Heart left ventricle (tissue), 16 donors: Measurements from ENCODE around the gene TBC1D19. TPM values are rescaled to one million over a fixed set of nuclear protein-coding genes. Genes with fewer than 3 reads are reported as not detected.

Source experiments
- ATAC-seq, 4 donors: fragments of 200-7000 bp; cut with Tn5 transposase; one replicate each; pipeline ENCODE4 v1.9.1; 2020 to 2022; ENCODE audit warnings: moderate library complexity in 4 of 4, mild to moderate bottlenecking in 3 of 4, moderate number of reproducible peaks in 1 of 4
- DNase-seq, 5 donors: peaks; one replicate each; pipeline ENCODE4 v3.0.0-alpha.2; 2020
- H3K27ac ChIP-seq, 12 donors: fragments of 200-600 bp; sonication (generic) in 4 of 12; one replicate each; pipeline versions ENCODE4 v1.5.0 to v1.8.0; 2016 to 2022; ENCODE audit warnings: mild to moderate bottlenecking in 2 of 12
- H3K27me3 ChIP-seq, 9 donors: fragments of 200-600 bp; sonication (generic) in 2 of 9; one replicate each; pipeline versions ENCODE4 v1.5.1 to v1.8.0; 2016 to 2022; ENCODE audit warnings: mild to moderate bottlenecking in 3 of 9
- H3K36me3 ChIP-seq, 9 donors: fragments of 200-600 bp; sonication (generic) in 2 of 9; one replicate each; pipeline versions ENCODE4 v1.5.0 to v1.8.0; 2018 to 2022; ENCODE audit warnings: mild to moderate bottlenecking in 2 of 9
- H3K4me1 ChIP-seq, 12 donors: fragments of 200-600 bp; sonication (generic) in 4 of 12; one replicate each; pipeline versions ENCODE4 v1.5.0 to v1.8.0; 2016 to 2022; ENCODE audit warnings: mild to moderate bottlenecking in 3 of 12
- H3K4me3 ChIP-seq, 12 donors: fragments of 200-600 bp; sonication (generic) in 4 of 12; one replicate each; pipeline versions ENCODE4 v1.5.0 to v1.8.0; 2017 to 2022; ENCODE audit warnings: mild to moderate bottlenecking in 9 of 12, moderate library complexity in 4 of 12
- H3K9me3 ChIP-seq, 12 donors: fragments of 200-600 bp; sonication (generic) in 4 of 12; one replicate each; pipeline versions ENCODE4 v1.5.0 to v1.8.0; 2016 to 2022; ENCODE audit warnings: mild to moderate bottlenecking in 1 of 12
- POLR2A ChIP-seq, 2 donors: fragments of 450-650 bp; IDR thresholded peaks; one replicate each; pipeline ENCODE4 v1.6.1; 2017; ENCODE audit warnings: antibody characterized with exemption in 2 of 2, mild to moderate bottlenecking in 2 of 2, moderate library complexity in 2 of 2
- WGBS, 4 donors: extraction: QIAGEN DNeasy Blood & Tissue Kit in 2 of 4; methylation state at CpG; one replicate each; pipeline versions ENCODE4 v1.1.5 to v1.1.7; 2013 to 2018; 5-methylcytosine and 5-hydroxymethylcytosine counted together
- intact Hi-C, 10 donors: fragments of 100-400 bp; cut with DNase I; formaldehyde crosslinking; loops; one replicate each; pipeline versions ENCODE4 v1.11.1 to v1.14.2; 2022
- polyA plus RNA-seq, 2 donors: library from polyadenylated mRNA; stranded (reverse); fragments of 200-250 nt; gene quantifications; one replicate each; pipeline ENCODE4 v1.2.3, GENCODE V29; 2013
- total RNA-seq, 9 donors: library from RNA; depleted of rRNA in 2 of 9; stranded (reverse); fragments of >200 nt in 2 of 9; fragmentation: NEBNext Ultra II Directional in 3 of 9; extraction: Animal tissue kit (Norgen Biotek cat#: 25700) in 3 of 9; gene quantifications; one replicate each; pipeline versions ENCODE4 v1.1.0 to v1.2.4, GENCODE V29; 2016 to 2023
- TF ChIP-seq, protein P1 (sequence below), 12 donors: fragments of 200-600 bp; sonication (generic) in 4 of 12; IDR thresholded peaks; one replicate each; pipeline versions ENCODE4 v1.5.0 to v1.8.0; 2018 to 2022; ENCODE audit warnings: antibody characterized with exemption in 12 of 12, mild to moderate bottlenecking in 5 of 12
- donor health status: ischemic (EF 13 %, LVEDD 7.1; RV severe dilation, severe dysfunction).
- donor health status: healthy with polysubstance abuse.
- donor health status: DM: no; HTN: yes; CAD: no.
- donor health status: DM: no; HTN: no; CAD: no.
- donor health status: ischemic (EF 25% LVEDD 6.9; RV normal size, moderate dysfunction).
- donor health status: ischemic (EF 25% LVEDD 5.7; RV mildly dilated, moderate dysfunction).
- donor health status: healthy.
- donor health status: DM: yes; HTN: yes; CAD: no.
- donor health status: ischemic (EF 35%, LVEDD 5.7; RV mildly dilated, moderate dysfunction).
- donor health status: nonischemic (EF 11% LVEDD 7.7; RV severe dilation, severe dysfunction).
- donor health status: DM: yes; HTN: yes; CAD: no.
- donor health status: PGD.
- donor health status: ischemic (EF 29% LVEDD 5.4; RV normal size, mild dysfunction).
- donor health status: nonischemic (EF 23%, LVEDD 6.1; RV moderate dilation, normal function).

The TBC1D19 gene
- total and polyA plus RNA-seq, 11 donors = 1.7 to 10.9 (median 9.2) TPM

DNA sequence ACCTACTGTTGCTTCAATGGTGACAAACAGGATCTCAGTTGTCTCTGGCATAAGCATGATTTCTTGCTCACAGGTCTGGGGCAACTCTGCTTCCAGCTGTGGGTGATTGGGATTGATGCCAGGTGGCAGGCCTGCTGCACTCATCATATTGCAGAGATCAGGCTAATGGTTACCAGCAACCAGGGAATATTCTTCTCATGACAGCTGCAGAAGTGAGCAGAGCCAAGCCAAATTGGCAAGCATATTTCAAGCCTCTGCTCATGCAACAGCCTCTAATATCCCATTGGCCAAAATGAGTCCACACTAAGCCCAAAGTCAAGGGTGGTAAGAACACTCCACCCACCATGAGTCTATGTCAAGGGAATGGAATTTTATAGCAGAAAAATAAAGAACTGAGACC is 26.7 kb upstream of the TBC1D19 start:
- intact Hi-C loops = no loop called here
- peaks cover 0 to 28% (median 2%) of the 10 kb centered on the region in 12 donors for H3K9me3 ChIP-seq
- no peak overlapping the region for H3K4me3 ChIP-seq
- peak in 1 of 4 donors; percentile 65 for ATAC-seq
- H3K27ac ChIP-seq = no peak overlapping the region
- no peaks in the 10 kb centered on the region for H3K36me3 ChIP-seq
- DNase-seq = peak in 1 of 5 donors; percentile 27
- H3K4me1 ChIP-seq = no peaks in the 10 kb centered on the region
- no peak for TF ChIP-seq POLR2A (IDR thresholded peaks at IDR 0.05)
- TF ChIP-seq, protein P1, sequence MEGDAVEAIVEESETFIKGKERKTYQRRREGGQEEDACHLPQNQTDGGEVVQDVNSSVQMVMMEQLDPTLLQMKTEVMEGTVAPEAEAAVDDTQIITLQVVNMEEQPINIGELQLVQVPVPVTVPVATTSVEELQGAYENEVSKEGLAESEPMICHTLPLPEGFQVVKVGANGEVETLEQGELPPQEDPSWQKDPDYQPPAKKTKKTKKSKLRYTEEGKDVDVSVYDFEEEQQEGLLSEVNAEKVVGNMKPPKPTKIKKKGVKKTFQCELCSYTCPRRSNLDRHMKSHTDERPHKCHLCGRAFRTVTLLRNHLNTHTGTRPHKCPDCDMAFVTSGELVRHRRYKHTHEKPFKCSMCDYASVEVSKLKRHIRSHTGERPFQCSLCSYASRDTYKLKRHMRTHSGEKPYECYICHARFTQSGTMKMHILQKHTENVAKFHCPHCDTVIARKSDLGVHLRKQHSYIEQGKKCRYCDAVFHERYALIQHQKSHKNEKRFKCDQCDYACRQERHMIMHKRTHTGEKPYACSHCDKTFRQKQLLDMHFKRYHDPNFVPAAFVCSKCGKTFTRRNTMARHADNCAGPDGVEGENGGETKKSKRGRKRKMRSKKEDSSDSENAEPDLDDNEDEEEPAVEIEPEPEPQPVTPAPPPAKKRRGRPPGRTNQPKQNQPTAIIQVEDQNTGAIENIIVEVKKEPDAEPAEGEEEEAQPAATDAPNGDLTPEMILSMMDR (IDR thresholded peaks at IDR 0.05) = no peak
- no peaks in the 10 kb centered on the region for H3K27me3 ChIP-seq

DNA sequence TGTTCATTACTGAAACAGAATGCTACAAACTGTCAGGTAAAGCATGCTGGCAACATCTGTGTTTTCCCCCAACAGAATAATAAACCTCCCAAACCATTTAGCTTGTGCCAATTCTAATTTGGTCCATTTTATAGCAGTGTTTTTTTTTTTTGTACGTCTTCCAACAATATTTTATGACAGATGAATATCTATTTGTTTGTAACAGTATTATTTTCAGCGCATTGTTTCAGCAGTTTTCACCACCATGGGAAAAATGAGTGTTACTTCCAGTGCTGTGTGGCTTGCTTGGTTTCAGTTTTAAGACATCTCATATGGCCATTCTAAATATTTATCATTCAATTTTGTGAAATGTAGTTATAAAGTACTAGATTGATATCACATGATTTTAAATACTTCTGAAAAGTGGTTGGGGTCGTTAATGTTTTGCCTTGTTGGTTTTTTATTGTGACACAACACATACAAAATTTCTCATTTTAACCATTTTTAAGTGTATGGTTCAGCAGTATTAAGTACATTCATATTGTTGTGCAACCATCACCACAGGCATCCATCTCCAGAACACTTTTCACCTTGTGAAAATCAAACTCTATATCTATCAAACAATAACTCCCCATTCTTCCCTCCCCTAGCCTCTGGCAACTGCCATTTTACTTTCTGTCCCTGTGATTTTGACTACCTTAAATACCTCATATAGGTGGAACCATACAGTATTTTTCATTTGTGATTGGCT is 25.6 kb upstream of the TBC1D19 start:
- DNase-seq = no peak
- no peaks in the 10 kb centered on the region for H3K36me3 ChIP-seq
- TF ChIP-seq, protein P1 (IDR thresholded peaks at IDR 0.05) = no peak
- peaks cover 0 to 30% (median 2%) of the 10 kb centered on the region in 12 donors for H3K9me3 ChIP-seq
- ATAC-seq = no peak
- H3K4me1 ChIP-seq = no peaks in the 10 kb centered on the region
- intact Hi-C loops = no loop called here
- H3K27ac ChIP-seq = no peak overlapping the region
- H3K4me3 ChIP-seq = no peak overlapping the region
- WGBS, 4 donors = 78 to 83% (median 82%) methylated on average over 3 of the region's 3 CpGs
- H3K27me3 ChIP-seq = no peaks in the 10 kb centered on the region

DNA sequence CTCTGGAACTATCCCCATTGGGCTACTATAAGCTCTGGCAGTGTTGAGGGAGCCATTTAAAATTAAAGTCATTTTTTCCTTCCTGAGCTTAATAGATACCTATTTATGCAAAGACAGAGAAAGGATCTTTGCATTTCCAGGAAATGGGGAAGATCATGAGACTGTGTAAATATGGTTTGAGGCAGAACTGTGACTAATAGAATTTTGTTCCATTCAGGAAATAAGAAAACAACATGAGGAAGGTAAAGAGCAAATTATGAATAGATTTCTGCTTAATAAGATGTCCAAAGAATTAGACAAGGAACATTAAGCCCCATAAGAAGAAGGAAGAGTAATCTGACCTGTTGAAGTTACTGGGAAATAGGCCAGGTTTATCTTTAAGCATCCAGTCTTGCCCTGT is 17.8 kb upstream of the TBC1D19 start:
- ATAC-seq = no peak
- TF ChIP-seq POLR2A (IDR thresholded peaks at IDR 0.05) = no peak
- TF ChIP-seq, protein P1 (IDR thresholded peaks at IDR 0.05) = no peak
- H3K4me3 ChIP-seq = no peak overlapping the region
- no peaks in the 10 kb centered on the region for H3K4me1 ChIP-seq
- no peaks in the 10 kb centered on the region for H3K36me3 ChIP-seq
- H3K27me3 ChIP-seq = no peaks in the 10 kb centered on the region
- peaks cover 0 to 12% (median 0%) of the 10 kb centered on the region in 12 donors for H3K9me3 ChIP-seq
- intact Hi-C loops = no loop called here
- H3K27ac ChIP-seq = no peak overlapping the region
- DNase-seq = no peak

GRCh38 chr4:26568446-26568994 is 15.4 kb upstream of the TBC1D19 start:
- Histone ChIP-seq H3K27ac (peak overlapping the region in 1 of 12 donors; percentile 17), H3K9me3 (no peaks in the 10 kb centered on the region), H3K36me3 (no peaks in the 10 kb centered on the region), H3K4me1 (no peaks in the 10 kb centered on the region), H3K4me3 (no peak overlapping the region), H3K27me3 (no peaks in the 10 kb centered on the region)
- intact Hi-C loops = no loop called here
- peak in 1 of 4 donors; percentile 67 for ATAC-seq
- DNase-seq = no peak
- WGBS, 4 donors = 41 to 61% (median 48%) methylated on average over 3 of the region's 3 CpGs
- no peak for TF ChIP-seq POLR2A (IDR thresholded peaks at IDR 0.05)
- TF ChIP-seq, protein P1 (IDR thresholded peaks at IDR 0.05) = no peak
